Peyer's patch (tissue), 4 donors: ENCODE measurements around the gene GHRH.

Experiments
- CTCF ChIP-seq, 6 experiments: fragments of 450-650 bp in 4 of 6; fragments of 200-600 bp in 2 of 6; sonication (generic) in 1 of 6; IDR thresholded peaks; one replicate each; pipeline ENCODE4 v1.5.1; 2017 to 2019; ENCODE audit warnings: antibody characterized with exemption in 6 of 6, mild to moderate bottlenecking in 3 of 6, moderate library complexity in 1 of 6
- POLR2A ChIP-seq, 2 donors: fragments of 450-650 bp; IDR thresholded peaks; one replicate each; pipeline ENCODE4 v1.5.1; 2017; ENCODE audit warnings: antibody characterized with exemption in 2 of 2, mild to moderate bottlenecking in 2 of 2, moderate library complexity in 2 of 2

- TF ChIP-seq CTCF (IDR thresholded peaks at IDR 0.05) (no peak), POLR2A (IDR thresholded peaks at IDR 0.05) (no peak)
These were observed 41.4 kb upstream of the GHRH start for GRCh38 chr20:37302981-37303380.
